A375 (cell line): Measurements from ENCODE around the gene PHYH. TPM values are rescaled to one million over a fixed set of nuclear protein-coding genes. Genes with fewer than 3 reads are reported as not detected.

Experiments used
- total RNA-seq: library from RNA; depleted of rRNA; stranded (reverse); fragments of >200 nt; shearing (Covaris generic); gene quantifications from 2 replicates; pipeline ENCODE4 v1.2.3, GENCODE V29; 2014; rRNA removed

The PHYH gene
- 8.6 and 10.6 TPM in 2 replicates for total RNA-seq

GRCh38 chr10:13299437-13300287 lies at the start of gene PHYH:
PHYH (minus strand) TSS chr10:13300064; CDS start chr10:13300042, 22 bp downstream.

DNA sequence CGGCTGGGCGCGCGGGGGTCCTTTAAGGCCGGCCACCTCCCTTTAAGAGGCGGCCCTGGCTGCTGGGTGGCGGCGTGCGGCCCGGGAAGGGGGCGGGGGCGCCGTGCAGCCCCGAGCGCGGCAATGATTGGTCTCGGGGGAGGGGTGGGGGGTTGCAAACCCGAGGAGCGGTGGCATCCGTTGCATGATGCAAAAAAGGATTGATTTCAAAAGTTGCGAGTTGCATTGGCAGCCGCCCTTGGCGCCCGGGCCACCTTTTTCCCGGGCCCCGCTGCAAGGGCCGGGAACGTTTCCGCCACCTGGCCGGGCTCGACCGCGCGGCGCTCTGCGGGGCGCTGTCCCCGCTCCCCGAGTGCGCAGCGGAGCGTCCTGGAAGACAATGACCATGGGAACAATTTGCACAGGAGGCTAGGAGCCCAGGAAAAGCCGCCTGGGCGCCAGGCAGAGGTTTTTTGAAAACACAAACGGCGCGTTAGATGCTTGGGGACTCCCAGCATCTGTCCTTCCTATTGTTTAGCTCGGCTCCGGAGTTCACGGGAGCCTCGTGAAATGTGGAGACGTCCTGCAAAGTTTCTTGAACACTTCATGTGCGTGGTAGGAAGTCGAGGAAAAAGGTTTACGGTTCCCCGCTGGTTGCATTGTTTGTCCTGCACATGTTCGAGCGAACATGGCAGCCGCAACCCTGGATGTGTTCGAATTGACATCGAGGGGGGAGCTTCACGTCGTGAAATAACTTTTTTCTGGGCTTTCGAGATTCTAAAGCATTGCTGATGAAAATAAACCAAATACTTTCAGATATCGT lies 48.6 kb upstream of the PHYH start, which contains the start of gene SEPHS1:
TSS of gene SEPHS1 (minus strand) at position 78 of the 802 bp plus-strand sequence. CDS start 3,343 bp downstream, outside the sequence.

GRCh38 chr10:13234172-13234571 lies 65.7 kb downstream of the PHYH start, which contains the start of gene UCMA:
UCMA (minus strand) TSS chr10:13234374; CDS start chr10:13234258, 116 bp downstream.

Other genes with a start within 250 kb of the PHYH start
- gene OPTN, start 199.9 kb downstream of the PHYH start, total RNA-seq: 15.2 and 18.3 TPM in 2 replicates
- gene MCM10, start 138.5 kb downstream of the PHYH start, total RNA-seq: 26.8 and 36.0 TPM in 2 replicates
- gene UCMA, start 65.7 kb downstream of the PHYH start, total RNA-seq: not detected in 2 replicates
- 35.2 and 39.7 TPM in 2 replicates for gene SEPHS1, start 48.2 kb upstream of the PHYH start, total RNA-seq
- 5.4 and 6.7 TPM in 2 replicates for gene BEND7, start 228.9 kb upstream of the PHYH start, total RNA-seq